GM12878 (cell line): ENCODE measurements around the gene CACNA1I. TPM values are rescaled to one million over a fixed set of nuclear protein-coding genes. Genes with fewer than 3 reads are reported as not detected.

ENCODE experiments used
- ATAC-seq: fragments of 200-7000 bp; cut with Tn5 transposase; 3 replicates; pipeline ENCODE4 v1.9.1; 2020; ENCODE audit warnings: mild to moderate bottlenecking, moderate library complexity
- BruUV-seq: library from RNA; stranded (reverse); fragments of 400-500 nt; replicated peaks from 2 replicates; lab custom pipeline; 2021; lab: Mats Ljungman, UMichigan
- CTCF ChIA-PET: fragments of 300-600 bp; sonication (Branson Sonifier 250); formaldehyde crosslinking; extraction: SDS; loops from one replicate; lab custom pipeline; 2021; ENCODE audit warnings: inconsistent platforms; lab: Yijun Ruan, JAX
- POLR2A ChIA-PET: fragments of 350-600 bp; formaldehyde crosslinking; extraction: SDS; loops from one replicate; lab custom pipeline; 2021; ENCODE audit warnings: inconsistent platforms; lab: Charles Lee
- RAD21 ChIA-PET: fragments of 300-600 bp; sonication (Branson Sonifier 250); formaldehyde crosslinking; loops from one replicate; lab custom pipeline; 2023; ENCODE audit warnings: antibody characterized with exemption; ENCODE audit not compliant: unreplicated experiment; lab: Charles Lee
- SMC1A ChIA-PET: fragments of 300-600 bp; sonication (Branson Sonifier 250); formaldehyde crosslinking; loops from one replicate; lab custom pipeline; 2023; ENCODE audit not compliant: unreplicated experiment, uncharacterized antibody; lab: Charles Lee
- DNase-seq: peaks from one replicate; pipeline ENCODE4 v3.0.0-alpha.2; 2011; ENCODE audit warnings: low read depth, low spot score
- FAIRE-seq: peaks from 3 replicates; lab custom pipeline; 2011; peaks lifted over from hg19 to GRCh38; lab: Jason Lieb, UNC
- H2AFZ ChIP-seq: 2 replicates; pipeline ENCODE4 v1.6.0; 2011; ENCODE audit warnings: low read depth, low read length, control low read depth; ENCODE audit not compliant: control insufficient read depth
- H3K27ac ChIP-seq: 2 replicates; pipeline ENCODE4 v1.5.1; 2011; ENCODE audit warnings: control low read depth; ENCODE audit not compliant: control insufficient read depth, insufficient read depth
- H3K27me3 ChIP-seq, 2 experiments: replicated peaks in 1 of 2; 2 replicates each; pipeline versions ENCODE4 v1.6.0 to v1.6.1; 2011; ENCODE audit warnings: low read length in 1 of 2; ENCODE audit not compliant: control insufficient read depth in 2 of 2, insufficient read depth in 2 of 2
- H3K36me3 ChIP-seq, 2 experiments: 2 replicates each; pipeline ENCODE4 v1.5.1; 2011; ENCODE audit warnings: low read length in 1 of 2; ENCODE audit not compliant: control insufficient read depth in 2 of 2, insufficient read depth in 2 of 2
- H3K4me1 ChIP-seq: 2 replicates; pipeline ENCODE4 v1.6.1; 2011; ENCODE audit warnings: mild to moderate bottlenecking, low read length, moderate library complexity, mixed read lengths; ENCODE audit not compliant: control insufficient read depth, insufficient read depth
- H3K4me2 ChIP-seq: 2 replicates; pipeline ENCODE4 v1.6.0; 2011; ENCODE audit warnings: control low read depth; ENCODE audit not compliant: control insufficient read depth, insufficient read depth
- H3K4me3 ChIP-seq: fragments of 200-600 bp; sonication (generic); 2 replicates; pipeline ENCODE4 v1.5.1; 2016
- H3K79me2 ChIP-seq: 2 replicates; pipeline ENCODE4 v1.6.0; 2011; ENCODE audit warnings: low read length; ENCODE audit not compliant: control insufficient read depth, insufficient read depth
- H3K9ac ChIP-seq: 2 replicates; pipeline ENCODE4 v1.8.0; 2011; ENCODE audit warnings: low read length, control low read depth, mixed read lengths; ENCODE audit not compliant: control insufficient read depth, insufficient read depth
- H3K9me3 ChIP-seq: replicated peaks from 3 replicates; pipeline ENCODE4 v1.5.1; 2011; ENCODE audit warnings: mild to moderate bottlenecking, low read length; ENCODE audit not compliant: control insufficient read depth, insufficient read depth
- H4K20me1 ChIP-seq: 2 replicates; pipeline ENCODE4 v1.6.0; 2011; ENCODE audit not compliant: control insufficient read depth, insufficient read depth
- BACH1 ChIP-seq: fragments of 450-650 bp; IDR thresholded peaks from 2 replicates; pipeline ENCODE4 v1.6.1; 2017; ENCODE audit warnings: mild to moderate bottlenecking, borderline replicate concordance
- FOS ChIP-seq: IDR thresholded peaks from 3 replicates; pipeline ENCODE4 v1.6.1; 2011; ENCODE audit warnings: borderline replicate concordance; ENCODE audit not compliant: insufficient read length; ENCODE audit errors: extremely low read depth
- JUND ChIP-seq: IDR thresholded peaks from 2 replicates; pipeline ENCODE4 v1.6.1; 2012; ENCODE audit warnings: low read depth, mild to moderate bottlenecking, low read length, improper control_type of control experiment, moderate library complexity
- MAX ChIP-seq: IDR thresholded peaks from 2 replicates; pipeline ENCODE4 v1.6.1; 2012; ENCODE audit warnings: low read depth, low read length, improper control_type of control experiment
- NFXL1 ChIP-seq: fragments of 450-650 bp; IDR thresholded peaks from 2 replicates; pipeline ENCODE4 v1.6.1; 2017; ENCODE audit warnings: antibody characterized with exemption, mild to moderate bottlenecking, borderline replicate concordance
- RCOR1 ChIP-seq: conservative IDR thresholded peaks from 2 replicates; pipeline ENCODE4 v1.6.1; 2012; ENCODE audit warnings: low read depth, low read length, improper control_type of control experiment
- YY1 ChIP-seq: IDR thresholded peaks from 2 replicates; pipeline ENCODE4 v1.6.1; 2011; ENCODE audit warnings: low read depth, mild to moderate bottlenecking, low read length
- WGBS: methylation state at CpG from one replicate; pipeline ENCODE4 v1.1.6; 2016; ENCODE audit warnings: low lambda C conversion rate; ENCODE audit not compliant: insufficient replicate concordance, insufficient coverage; ENCODE audit errors: missing lambda C conversion rate; 5-methylcytosine and 5-hydroxymethylcytosine counted together
- in situ Hi-C: fragments of 300-500 bp; cut with MboI; formaldehyde crosslinking; loops from 9 replicates; pipeline ENCODE4 v1.14.3; 2018; ENCODE audit warnings: mixed read lengths
- intact Hi-C: fragments of 100-400 bp; cut with micrococcal nuclease; formaldehyde crosslinking; loops from one replicate; pipeline ENCODE4 v1.14.2; 2022; ENCODE audit not compliant: unreplicated experiment
- polyA plus RNA-seq, 11 experiments: library from polyadenylated mRNA; depleted of rRNA in 4 of 11; unstranded in 6 of 11; stranded (reverse) in 5 of 11; fragments of >200 nt; fragmentation: Nextera tagmentation in 4 of 11; fragmentation: Illumina TruSeq in 1 of 11; extraction: Ambion mirVana in 4 of 11; extraction: Trizol in 1 of 11; gene quantifications; 1 replicate in 1 of 11; 2 replicates in 10 of 11; pipeline versions ENCODE4 v1.2.1 to v1.2.3, GENCODE V29; 2011 to 2016; ENCODE audit warnings: inconsistent platforms in 2 of 11, missing spikeins in 2 of 11, low read depth in 1 of 11
- total RNA-seq, 4 experiments: library from RNA; depleted of rRNA in 3 of 4; stranded (reverse); fragments of >200 nt in 3 of 4; fragmentation: Illumina TruSeq in 1 of 4; extraction: Trizol in 1 of 4; gene quantifications; 2 replicates each; pipeline versions ENCODE4 v1.2.1 to v1.2.3, GENCODE V29; 2013 to 2021
- TF ChIP-seq, protein P1 (sequence below): fragments of 450-650 bp; IDR thresholded peaks from 2 replicates; pipeline ENCODE4 v1.6.1; 2014; ENCODE audit warnings: mild to moderate bottlenecking

CACNA1I gene
- total and polyA plus RNA-seq, 10 of the 15 experiments (the other 5 are each of a cell fraction or from before 2014, with no cell fraction given): 0.01 to 0.03 TPM; not detected in 8

DNA sequence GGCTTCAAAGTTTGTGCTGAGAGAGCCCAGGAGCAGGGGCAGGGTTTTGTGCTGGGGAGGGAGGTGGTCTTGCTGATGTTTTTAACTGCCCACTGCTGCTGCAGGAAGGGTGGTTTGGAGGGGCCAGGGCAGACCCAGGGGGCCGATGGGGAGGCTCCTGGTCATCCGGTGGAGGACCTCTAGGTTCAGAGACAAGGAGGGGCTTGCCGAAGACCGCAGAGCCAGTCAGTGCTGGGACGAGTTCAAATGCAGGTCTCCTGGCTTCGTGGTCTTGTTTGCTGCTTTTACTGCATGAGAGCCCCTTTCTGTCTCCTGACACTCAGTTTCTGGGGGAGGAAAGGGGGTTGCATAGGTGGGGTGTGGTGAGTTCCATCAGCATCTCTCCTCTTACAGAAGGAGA lies 26.0 kb downstream of the CACNA1I start:
- FAIRE-seq (no peak), ATAC-seq (no peak), DNase-seq (no peak)
- TF ChIP-seq YY1 (no peak), RCOR1 (no peak), MAX (no peak), NFXL1 (no peak), FOS (no peak), JUND (no peak), BACH1 (no peak)
- TF ChIP-seq, protein P1, sequence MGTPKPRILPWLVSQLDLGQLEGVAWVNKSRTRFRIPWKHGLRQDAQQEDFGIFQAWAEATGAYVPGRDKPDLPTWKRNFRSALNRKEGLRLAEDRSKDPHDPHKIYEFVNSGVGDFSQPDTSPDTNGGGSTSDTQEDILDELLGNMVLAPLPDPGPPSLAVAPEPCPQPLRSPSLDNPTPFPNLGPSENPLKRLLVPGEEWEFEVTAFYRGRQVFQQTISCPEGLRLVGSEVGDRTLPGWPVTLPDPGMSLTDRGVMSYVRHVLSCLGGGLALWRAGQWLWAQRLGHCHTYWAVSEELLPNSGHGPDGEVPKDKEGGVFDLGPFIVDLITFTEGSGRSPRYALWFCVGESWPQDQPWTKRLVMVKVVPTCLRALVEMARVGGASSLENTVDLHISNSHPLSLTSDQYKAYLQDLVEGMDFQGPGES: no peak
- intact Hi-C loops (no loop called here), in situ Hi-C loops (no loop called here)
- SMC1A ChIA-PET: no interaction called here
- no TSS peak for BruUV-seq
- Histone ChIP-seq H3K79me2 (no peaks in the 10 kb centered on the region), H3K36me3 (no peaks in the 10 kb centered on the region), H3K4me1 (peaks cover 6% of the 10 kb centered on the region; the same call in 1 of the 2 replicates), H3K9me3 (no peaks in the 10 kb centered on the region), H3K27ac (no peak overlapping the region), H2AFZ (no peak overlapping the region), H3K4me2 (no peak overlapping the region), H3K27me3 (peaks cover 0 to 5% of the 10 kb centered on the region in 2 experiments; a peak in 3 of 4 replicates), H3K9ac (no peak overlapping the region), H4K20me1 (no peaks in the 10 kb centered on the region), H3K4me3 (no peak overlapping the region)
- 42% methylated on average over 6 of the region's 6 CpGs for WGBS
- CTCF ChIA-PET: no interaction called here
- RAD21 ChIA-PET: no interaction called here
- POLR2A ChIA-PET: no interaction called here
